ENCODE data around the gene SLC37A2.
"Not testable (repeated sequence)": the region's sequence is repeated elsewhere in the genome, so short reads cannot be mapped to it uniquely, and the experiment has no call there.

Gene SLC37A2

DNA sequence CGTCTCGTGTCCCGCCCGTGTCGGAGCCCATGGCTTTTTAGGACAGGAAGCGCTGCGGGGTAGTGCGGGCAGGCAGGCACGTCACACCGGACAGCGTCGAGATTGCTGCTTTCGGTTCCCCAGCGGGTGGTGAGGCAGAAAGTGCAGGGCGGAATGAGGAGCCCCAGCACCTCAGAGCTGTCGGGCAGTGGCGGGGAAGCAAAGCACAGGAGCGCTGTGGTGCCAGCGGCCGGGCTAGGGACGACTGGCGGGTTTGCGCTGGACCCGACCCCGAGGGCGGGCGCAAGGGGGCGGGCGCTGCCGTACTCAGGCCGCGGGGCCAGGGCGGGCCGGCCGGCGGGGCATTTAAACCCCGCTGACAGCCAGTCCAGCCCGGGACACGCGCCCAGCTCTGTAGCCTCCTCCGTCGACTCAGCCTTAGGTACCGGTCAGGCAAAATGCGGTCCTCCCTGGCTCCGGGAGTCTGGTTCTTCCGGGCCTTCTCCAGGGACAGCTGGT is at the start of gene SLC37A2:
SLC37A2 (plus strand) TSS at position 375 of the 498 bp plus-strand sequence; CDS start at position 438, 63 bp downstream.
- FAIRE-seq: no peak

DNA sequence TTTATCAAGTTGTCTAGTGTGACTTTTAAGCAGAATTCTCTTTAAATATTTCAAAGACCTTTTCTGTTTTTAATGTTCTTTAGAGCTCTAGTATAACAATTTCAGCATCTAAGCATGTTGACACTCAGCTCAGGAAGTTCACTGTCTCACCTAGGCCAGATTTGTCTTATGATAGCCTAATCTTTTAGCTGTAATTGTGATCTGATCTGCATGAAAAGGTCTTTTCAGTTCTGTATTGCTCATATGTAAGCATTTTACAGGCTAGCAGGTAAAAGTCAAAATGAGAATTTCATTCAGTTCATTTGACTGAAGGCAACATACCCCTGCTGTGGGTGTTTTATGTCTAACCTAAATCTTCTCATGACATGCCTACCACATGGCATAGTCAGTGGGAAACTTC is 46.7 kb upstream of the SLC37A2 start:
- FAIRE-seq: no peak

DNA sequence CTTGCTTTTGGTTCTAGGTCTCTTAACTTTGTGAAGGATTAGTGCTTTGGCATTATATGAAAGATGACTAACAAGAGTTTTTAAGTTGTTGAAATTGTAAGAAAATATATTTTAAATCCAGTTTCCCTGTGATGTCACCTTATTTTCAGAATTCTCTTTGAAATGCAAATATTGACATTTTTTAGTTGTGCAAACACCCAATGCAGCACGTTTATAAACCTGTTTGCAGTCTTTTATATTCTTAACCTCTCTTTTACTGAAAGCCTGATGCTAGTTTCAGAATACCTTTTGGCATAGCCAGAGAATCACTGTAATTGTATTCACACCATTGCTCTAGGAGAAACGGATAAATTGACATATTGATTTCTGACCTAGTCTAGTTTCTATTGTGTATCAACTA is 42.8 kb upstream of the SLC37A2 start:
- no peak for FAIRE-seq

DNA sequence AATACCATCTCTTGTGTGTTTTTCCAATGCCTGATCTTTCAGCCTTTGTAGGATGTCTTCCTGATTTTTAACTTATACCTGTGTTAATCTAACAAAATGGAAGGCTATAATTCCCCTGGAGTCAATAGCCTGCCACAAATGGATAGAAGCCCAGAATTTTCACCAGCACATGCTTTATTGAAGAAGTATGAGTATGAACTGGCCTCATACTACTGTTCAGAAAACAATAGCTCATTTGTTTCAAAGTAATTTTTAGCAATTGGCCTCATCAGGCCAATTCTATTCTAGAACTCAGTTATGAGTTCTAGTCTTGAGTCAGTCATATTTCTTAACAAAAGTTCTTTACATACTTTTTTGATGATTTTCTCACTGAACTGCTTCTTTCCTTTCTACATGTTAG is 40.6 kb upstream of the SLC37A2 start:
- FAIRE-seq: no peak

DNA sequence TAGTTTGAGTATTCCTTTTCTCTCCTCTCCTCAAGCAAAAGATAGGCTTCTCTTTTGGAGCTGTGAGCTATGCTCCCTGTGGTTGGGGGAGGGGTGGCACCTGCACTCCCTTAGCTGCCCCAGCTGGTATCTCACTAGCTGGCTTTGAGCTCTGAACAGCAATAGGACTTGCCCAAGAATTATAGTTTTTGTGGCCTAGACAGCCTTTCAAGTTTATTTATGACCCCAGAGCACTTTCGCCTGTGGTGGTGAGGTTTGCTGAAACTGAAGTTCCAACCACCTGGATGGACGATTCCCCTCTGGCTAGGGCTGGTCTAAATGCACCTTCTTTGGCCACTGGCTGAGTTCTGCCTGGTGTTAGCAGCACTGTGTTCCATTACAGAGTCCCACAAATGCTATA is 37.1 kb upstream of the SLC37A2 start:
- FAIRE-seq: no peak

DNA sequence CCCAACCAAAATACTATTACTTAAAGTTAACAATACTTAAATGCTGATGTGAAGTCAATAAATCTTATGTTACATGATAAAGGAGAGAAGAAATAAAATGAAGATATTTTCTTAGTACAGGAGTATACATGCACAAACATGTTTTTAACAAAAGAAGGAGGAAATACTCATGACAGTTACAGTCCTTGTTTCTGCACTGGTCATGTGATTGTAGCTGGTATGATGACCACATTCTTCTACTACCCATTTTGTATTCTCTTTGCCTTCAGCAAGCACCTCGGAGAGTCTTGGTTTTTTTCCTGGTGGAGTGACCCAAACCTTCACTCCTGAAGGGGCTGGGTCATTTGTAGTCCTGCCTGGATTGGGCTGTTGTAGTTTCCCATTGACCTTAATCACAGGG is 33.7 kb upstream of the SLC37A2 start:
- not testable (repeated sequence) for FAIRE-seq

DNA sequence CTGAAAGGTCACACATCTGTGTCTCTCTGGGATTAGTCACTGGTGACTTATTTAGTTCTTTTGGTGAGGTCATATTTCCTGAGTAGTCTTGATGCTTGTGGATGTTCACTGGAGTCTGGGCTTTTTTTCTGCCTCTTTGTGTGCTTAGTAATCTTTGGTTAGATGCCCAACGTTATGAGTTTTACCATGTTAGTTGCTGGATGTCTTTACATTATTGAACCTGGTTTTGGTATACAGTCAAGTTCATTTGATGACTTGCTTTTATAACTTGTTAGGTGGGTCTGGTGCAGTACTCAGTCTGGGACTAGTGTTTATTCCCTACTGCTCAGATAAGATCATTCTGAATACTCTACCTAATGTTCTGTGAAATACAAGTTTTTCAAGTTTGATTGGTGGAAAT is 26.2 kb upstream of the SLC37A2 start:
- FAIRE-seq: no peak

DNA sequence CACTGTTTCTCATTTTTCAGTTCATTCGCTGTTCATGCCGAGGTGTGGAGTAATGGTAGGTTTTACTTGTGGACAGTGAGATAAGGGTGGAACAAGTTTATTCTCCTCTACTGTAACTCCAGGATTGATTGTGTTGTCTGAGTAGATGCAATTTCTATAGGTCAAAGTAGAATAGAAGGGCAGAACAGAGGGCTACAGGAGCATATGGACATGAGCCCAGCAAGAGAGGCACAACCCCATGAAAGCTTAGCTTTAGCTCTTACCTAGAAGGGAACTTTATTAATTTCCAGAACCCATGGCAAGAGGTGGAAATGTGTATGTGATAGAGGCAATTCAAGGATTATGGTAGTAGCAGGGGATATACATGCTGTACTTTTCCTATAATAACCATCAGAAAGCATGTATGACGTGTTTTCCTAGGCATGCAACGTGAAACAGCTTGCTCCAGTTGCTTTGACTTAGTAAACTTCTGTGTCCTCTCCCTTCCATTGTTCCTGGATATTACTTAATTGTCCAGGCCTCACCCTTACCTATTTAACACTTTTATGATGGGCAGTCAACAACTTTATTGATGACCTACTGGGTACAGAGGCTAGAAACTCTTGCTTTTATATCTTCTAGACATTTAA is 13.8 kb upstream of the SLC37A2 start:
- FAIRE-seq: no peak

DNA sequence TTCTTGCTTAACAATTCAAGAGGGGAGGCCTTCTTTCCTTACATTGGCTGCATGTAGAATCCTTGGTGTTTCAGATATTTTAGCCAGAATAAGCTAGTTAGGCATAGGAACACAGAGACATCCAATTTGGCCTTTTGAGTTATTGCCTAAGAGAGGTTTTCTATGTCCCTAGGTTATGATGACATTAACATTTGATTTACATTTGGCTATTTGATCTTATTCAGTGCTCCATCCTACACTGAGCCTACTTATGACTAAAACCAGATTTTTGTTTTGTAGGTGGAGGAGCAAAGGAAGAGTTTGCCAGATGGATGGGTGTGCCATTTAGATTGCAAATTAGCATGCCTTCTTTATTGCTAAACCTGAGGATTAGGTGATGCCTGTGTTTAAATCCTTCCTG is 11.1 kb upstream of the SLC37A2 start:
- FAIRE-seq: no peak

DNA sequence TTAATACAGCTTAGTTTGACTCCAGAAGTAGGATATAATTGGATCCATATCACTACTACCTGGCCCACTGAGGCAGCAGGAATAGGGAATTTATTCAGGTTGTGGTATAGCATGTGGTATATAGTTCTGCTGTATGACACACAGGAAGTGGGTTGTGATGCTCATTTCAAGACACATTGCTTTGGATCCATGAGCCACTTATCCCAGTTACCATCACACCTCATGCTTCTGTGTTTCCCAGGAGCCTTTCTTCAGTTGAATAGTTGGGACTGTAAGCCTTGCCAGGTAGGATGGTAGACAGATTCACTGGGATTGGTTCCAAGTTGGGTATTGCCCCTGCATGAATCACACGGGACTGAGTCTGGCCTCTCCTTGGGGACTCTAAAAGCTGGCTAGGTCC is 9.9 kb upstream of the SLC37A2 start:
- FAIRE-seq: no peak

DNA sequence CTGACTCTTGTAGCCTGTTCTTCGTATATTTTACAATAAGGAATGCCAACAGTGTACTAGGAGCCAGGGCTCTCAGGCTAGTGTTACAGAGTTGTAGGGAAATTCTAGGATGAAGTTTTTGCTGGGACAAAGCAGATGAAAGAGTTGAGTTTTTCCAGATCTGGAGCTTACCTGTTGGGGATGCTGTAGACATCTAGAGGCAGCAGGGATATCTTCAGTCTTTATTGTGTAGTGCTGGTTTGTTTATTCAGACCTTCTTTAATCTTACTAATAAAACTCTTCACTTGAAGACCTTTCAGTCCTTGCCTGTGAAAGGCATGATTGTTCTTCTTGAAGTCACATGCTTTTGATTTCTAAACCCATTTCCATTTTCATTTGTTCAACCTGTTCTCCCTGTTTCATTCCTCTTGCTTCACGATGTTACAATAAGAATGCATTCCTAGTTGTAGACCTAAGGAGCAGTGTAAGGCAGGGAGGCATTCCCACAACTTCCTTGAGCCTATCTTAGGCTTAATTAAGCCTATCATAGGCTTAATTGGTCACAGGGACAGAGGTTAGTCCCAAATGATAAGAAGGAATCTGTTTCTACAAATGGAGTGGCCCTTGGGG is 7.9 kb upstream of the SLC37A2 start:
- no peak for FAIRE-seq

DNA sequence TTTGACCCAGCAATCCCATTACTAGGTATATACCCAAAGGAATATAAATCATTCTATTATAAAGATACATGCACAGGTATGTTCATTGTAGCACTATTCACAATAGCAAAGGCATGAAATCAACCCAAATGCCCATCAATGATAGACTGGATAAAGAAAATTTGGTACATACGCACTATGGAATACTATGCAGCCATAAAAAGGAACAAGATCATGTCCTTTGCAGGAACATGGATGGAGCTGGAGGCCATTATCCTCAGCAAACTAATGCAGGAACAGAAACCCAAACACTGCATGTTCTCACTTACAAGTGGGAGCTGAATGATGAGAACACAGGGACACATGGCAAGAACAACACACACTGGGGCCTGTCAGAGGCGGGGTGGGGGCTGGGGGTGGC is 7.0 kb upstream of the SLC37A2 start:
- not testable (repeated sequence) for FAIRE-seq

DNA sequence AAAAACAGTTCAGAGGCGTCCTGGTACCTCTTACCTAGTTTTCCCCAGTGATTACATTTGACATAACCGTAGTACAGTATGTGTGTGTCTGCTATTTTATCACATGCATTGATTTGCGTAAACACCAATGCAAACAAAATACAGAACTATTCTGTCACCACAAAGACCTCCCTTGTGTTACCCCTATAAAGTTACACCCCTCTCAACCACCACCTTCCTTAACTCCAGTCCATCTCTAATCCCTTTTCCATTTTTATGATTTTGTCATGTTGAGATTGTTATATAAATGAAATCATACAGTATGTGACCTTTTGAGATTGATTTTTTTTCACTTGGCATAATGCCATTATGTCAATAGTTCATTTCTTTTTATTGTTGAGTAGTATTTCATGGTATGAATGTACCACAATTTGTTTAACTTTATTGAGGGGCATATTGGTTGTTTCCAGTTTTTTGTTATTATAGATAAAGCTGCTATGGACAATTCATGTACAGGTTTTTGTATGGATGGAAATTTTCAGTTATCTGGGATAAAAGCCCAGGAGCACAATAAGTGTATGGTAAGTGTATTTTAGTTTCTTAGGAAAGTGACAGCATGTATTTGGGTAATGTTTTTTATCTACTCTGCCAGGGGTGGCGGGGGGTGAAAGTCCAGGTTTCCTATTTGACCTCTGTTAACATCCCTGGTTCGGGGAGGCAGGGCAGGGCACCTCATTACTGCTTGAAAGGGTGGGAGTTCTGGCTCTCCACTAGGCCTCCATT is 6.0 kb upstream of the SLC37A2 start:
- FAIRE-seq: no peak

DNA sequence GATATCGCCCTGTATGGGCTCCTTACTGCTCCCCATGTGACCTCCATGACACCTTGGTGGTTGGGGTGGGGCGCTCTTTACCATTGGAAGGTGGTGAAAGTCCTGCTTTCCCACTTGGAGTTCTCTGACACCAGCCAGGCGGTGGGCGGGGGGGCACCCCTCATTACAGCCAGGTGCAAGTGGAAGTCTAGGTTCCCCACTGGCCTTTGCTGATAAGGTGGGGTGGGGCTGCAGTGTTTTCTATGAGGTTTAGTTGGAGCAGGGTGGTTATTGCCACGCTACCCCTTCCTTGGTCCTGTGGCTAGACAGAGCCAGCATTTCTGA is 5.5 kb upstream of the SLC37A2 start:
- no peak for FAIRE-seq

DNA sequence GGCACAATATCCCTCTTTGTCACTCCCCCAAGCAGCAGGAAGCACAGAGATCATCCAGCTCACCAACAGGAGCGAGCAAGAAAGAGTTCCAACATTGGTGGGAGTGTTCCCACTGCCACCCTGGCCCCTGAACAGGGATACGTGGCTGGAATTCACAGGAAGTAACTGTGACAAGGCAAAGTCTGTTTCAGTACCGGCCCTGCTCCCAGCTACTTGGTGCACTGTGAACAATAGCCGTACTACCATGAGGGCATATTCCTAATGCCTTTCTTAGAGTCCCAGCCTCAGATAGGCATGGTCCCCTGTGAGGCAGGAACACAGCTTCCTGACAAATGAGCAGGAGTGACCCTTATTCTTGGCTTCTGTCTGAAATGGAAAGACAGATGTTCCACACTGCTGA is 1.8 kb upstream of the SLC37A2 start:
- no peak for FAIRE-seq

DNA sequence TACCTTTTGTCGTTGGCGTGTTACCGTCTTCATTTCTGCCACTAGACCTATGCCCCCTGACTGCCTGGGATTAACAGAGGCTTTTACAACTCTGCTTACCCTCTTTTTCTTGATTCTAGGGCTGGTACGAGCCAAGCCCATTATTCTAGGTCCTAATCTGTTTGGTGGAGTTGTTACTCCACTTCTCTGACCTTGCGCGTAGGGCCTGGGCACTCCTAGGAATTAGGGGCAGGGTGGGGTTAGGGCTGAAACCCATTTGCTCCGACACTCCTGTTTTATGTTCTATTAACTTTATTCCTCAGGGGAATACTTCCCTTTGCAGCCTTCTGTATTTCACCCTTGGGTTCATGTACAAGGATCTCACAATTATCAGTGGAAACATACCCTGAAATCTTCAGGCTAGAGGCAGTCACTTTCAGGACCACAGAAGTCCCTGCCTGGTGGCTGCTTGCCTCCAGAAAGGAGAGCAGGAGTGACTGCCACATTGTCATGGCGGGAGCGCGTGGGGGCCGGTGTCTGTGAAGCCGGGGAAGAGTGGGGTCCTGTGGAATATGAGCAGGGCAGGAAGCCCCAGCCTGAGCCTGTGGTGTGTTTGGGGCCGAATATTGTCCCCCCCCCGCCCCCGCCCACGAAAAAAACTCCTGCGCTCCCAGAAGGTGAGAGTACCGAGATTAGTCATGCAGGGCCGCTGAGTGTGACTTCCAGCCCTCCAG is 731 bp upstream of the SLC37A2 start:
- FAIRE-seq: no peak

DNA sequence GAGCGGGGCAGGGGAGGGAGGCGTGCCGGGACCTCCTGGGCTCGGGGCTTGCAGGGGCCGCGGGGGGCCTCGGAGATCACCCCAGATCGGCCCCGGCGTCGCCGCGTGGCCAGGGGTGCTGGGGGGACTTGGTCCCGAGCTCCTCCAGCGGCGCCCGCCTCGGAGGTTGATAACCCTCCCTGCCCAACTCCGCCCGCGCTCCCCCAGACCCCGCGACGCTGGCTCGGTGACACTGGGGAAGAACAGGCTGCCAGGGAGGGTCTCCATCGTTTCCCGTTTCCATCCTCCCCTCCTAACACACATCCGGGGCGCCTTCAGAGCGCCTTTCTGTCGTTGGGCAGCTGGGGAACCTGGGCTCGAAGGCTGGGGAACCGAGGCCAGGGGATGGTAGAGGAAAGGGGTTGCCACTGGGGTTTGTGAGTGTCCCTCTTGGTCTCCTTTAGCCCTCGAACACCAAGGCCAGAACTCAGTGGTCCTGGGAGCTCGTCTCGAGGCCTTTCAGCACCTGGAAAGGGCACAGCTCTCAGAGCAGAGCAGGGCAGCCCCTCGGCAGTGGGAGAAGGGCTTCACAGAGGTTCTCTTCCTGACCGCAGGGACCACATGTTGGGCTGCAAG is 431 bp downstream of the SLC37A2 start:
- FAIRE-seq: no peak

DNA sequence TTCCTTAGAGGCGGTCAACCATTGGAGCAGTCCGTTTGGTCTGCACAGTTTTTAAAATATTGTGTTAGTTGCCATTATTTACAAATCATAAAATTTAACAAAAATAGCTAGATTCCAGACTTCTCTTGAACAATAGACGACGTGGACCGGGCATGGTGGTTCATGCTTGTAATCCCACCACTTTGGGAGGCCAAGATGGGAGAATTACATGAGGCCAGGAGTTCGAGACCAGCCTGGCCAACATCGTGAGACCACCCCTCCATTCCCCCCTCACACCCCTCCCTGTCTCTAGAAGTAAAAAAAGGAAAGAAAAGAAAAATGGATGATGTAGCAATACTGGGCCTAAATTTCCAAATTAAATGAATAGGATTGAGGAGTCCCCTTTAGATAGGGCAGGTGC is 965 bp downstream of the SLC37A2 start:
- FAIRE-seq: no peak

DNA sequence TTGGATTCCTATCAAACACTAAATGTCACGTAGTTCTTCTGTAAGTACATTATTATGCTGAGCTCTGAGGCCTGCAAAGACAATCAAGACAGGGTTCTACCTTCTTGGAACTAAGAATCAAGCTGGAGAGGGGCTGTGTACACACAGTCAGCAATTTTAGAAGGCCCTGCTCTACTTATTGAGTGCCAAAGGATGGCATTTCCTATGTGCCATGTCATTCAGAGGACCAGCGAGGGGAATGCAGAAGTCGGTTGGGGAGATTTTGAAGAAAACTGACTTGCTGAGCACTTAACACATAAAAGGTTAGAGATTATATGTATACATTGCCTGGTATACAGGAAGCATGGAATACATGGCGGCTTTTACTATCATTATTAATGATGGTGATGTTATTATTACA is 5.3 kb downstream of the SLC37A2 start:
- no peak for FAIRE-seq

DNA sequence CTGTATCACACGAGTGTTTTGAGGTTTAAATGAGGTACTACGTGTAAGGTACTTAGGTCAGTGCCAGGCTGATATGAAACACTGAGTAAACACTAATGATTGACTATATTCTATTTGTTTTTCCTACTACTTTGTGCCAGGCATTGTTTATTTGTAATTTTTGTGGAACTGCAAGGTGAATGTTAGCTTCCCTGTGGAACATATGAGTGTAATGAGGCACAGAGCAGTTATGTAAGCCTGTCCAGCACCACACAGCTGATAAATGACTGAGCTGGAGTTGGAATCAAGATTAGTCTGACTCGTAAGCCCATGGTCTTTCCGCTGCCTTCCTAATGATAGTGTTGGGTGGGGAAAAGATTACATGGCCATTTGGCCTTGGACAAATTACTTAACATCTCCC is 5.9 kb downstream of the SLC37A2 start:
- no peak for FAIRE-seq

DNA sequence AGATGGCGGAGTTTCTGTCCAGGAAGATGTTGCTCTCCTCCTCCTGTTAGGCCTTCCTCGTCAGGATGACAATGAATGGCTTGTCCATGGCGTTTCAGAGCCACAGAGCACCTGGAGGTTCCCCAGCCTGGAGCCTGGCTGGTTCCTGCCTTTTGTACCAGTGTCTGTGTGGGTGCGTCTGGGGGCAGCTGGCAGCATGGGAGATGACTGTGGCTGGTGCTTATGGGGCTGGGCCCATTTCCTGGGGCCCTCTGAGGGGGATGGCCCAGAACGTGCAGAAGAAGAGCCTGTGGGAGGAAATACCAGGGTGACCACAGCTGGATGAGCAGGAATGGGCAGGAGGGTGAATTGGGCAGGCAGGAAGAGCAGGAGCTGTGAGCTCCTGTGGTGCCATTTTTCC is 6.7 kb downstream of the SLC37A2 start:
- FAIRE-seq: no peak

DNA sequence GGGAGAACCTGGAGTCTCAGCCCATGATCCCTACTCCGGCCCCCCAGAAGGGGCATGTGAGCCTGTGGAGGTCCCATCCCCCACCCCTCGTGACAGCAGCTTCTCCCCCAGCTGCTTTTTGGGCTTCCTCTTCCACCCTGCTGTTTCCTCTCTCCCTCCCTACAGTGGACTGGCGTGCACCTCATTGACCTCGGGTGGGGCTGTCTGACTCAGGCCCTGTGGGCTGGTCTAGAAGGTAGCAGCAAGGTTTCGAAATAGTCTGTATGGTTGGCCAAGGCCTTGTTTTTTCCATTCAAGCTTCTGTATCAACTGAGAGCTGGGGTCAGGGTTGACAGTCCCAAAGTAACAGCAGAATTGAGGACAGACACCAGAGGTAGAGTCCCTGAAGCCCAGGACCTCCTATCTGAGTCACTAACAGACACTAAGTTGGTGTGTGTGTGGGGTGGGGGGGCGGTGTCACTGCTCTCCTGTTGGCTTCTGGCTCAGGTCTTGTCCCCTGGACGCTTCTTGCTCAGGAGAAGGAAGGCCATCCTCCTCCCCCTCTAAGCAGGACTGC is 7.7 kb downstream of the SLC37A2 start:
- no peak for FAIRE-seq

DNA sequence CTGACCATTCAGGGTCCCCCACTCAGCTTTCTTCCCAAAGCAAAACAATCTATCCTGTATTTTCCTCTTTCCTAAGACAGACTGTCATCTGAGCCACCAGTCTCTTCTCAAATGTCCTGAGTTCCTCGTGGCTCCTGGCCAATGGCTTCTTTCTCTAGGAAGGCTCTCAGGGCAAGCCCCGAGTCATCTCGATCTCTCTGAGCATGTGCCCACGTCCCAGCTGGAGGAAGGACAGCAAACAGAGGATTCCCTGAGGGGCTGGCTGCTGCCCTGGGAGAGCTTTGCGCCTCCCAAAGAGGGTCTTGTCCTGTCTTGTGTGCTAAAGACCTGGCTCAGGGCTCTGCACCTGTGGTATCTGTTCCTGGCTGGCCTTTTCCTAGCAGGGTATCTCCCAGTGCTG is 8.3 kb downstream of the SLC37A2 start:
- FAIRE-seq: no peak
